SK-N-MC (cell line): ENCODE measurements around the gene USP37.

ENCODE experiments used
- DNase-seq: peaks from one replicate; pipeline ENCODE4 v3.0.0-alpha.2; 2011; ENCODE audit warnings: low read depth, low spot score
- H3K27ac ChIP-seq: fragments of 200-600 bp; sonication (generic); 2 replicates; pipeline ENCODE4 v1.5.1; 2016; ENCODE audit warnings: mixed run types
- H3K36me3 ChIP-seq: fragments of 200-600 bp; sonication (generic); 2 replicates; pipeline ENCODE4 v1.6.1; 2017; ENCODE audit warnings: antibody characterized with exemption, low read length, mixed read lengths; ENCODE audit not compliant: insufficient read depth
- H3K4me3 ChIP-seq: fragments of 200-600 bp; sonication (generic); 2 replicates; pipeline ENCODE4 v1.5.1; 2016
- H3K9ac ChIP-seq: fragments of 200-600 bp; sonication (generic); 2 replicates; pipeline ENCODE4 v1.8.0; 2017; ENCODE audit warnings: mixed run types, mixed read lengths; ENCODE audit not compliant: insufficient read length
- H3K9me3 ChIP-seq: fragments of 200-600 bp; sonication (generic); 2 replicates; pipeline ENCODE4 v1.6.1; 2017; ENCODE audit warnings: low read depth, mild to moderate bottlenecking, antibody characterized with exemption, low read length, moderate library complexity, mixed read lengths
- EZH2 ChIP-seq: fragments of 200-600 bp; sonication (generic); IDR thresholded peaks from one replicate; pipeline ENCODE4 v1.6.1; 2017; ENCODE audit warnings: antibody characterized with exemption
- FOXP2 ChIP-seq: optimal IDR thresholded peaks from 2 replicates; pipeline ENCODE3; 2011; ENCODE audit warnings: mild to moderate bottlenecking, moderate library complexity; ENCODE audit not compliant: insufficient read depth; ENCODE audit errors: extremely low read length, control extremely low read depth
- POLR2AphosphoS5 ChIP-seq: IDR thresholded peaks from 2 replicates; pipeline ENCODE4 v1.6.1; 2012; ENCODE audit warnings: mild to moderate bottlenecking, low read depth, low read length, borderline replicate concordance

The USP37 gene, protein sequence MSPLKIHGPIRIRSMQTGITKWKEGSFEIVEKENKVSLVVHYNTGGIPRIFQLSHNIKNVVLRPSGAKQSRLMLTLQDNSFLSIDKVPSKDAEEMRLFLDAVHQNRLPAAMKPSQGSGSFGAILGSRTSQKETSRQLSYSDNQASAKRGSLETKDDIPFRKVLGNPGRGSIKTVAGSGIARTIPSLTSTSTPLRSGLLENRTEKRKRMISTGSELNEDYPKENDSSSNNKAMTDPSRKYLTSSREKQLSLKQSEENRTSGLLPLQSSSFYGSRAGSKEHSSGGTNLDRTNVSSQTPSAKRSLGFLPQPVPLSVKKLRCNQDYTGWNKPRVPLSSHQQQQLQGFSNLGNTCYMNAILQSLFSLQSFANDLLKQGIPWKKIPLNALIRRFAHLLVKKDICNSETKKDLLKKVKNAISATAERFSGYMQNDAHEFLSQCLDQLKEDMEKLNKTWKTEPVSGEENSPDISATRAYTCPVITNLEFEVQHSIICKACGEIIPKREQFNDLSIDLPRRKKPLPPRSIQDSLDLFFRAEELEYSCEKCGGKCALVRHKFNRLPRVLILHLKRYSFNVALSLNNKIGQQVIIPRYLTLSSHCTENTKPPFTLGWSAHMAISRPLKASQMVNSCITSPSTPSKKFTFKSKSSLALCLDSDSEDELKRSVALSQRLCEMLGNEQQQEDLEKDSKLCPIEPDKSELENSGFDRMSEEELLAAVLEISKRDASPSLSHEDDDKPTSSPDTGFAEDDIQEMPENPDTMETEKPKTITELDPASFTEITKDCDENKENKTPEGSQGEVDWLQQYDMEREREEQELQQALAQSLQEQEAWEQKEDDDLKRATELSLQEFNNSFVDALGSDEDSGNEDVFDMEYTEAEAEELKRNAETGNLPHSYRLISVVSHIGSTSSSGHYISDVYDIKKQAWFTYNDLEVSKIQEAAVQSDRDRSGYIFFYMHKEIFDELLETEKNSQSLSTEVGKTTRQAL

DNA sequence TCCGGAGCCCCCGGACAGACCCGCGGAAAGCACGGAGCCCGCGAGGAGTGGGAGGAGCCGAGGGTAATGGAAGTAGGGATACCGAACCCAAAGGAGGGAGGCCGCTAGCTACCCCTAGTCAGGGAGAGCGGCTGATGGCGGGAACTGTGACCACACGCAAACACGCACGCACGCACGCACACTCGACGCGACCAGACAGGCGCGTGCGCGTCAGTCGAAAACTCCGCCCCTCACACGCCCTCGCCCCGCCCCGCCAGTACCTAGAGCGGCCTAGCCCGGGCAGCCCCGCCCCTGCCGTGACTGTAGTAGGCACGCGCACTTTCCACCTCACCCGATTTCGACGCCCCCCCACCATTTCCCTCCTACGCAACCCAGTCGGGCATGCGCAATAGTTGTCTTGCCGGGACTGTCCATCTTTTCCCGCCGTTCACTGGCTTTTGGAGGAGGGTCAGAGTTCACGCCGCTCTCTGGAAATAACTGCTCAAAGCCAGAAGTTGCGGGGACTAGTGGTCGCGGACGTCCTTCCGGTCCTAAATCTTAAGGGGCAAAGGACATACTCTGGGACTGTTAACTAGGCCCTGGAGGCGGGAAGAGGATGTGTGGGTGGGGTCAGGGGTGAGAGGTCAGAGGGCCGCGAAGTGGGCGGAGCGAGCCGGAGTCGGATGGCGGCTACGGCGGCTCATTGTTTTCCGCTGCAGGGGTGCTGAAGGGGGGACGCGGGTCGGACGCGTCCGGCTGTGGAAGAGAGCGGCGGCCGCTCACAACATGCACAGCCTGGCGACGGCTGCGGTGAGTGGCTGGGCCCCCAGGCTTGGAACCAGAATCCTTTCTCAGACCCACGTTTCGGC lies at the start of gene USP37, which contains the start of gene CNOT9:
Gene USP37 (minus strand): TSS at position 162 of the 848 bp plus-strand sequence. CDS start 9,698 bp downstream, outside the sequence.
Gene CNOT9 (plus strand): TSS at position 650 of the 848 bp plus-strand sequence. CDS start 116 bp downstream, at position 766.
- Histone ChIP-seq H3K4me3 (peak within 1 kb of the TSS; percentile 92), H3K36me3 (peaks cover 47% of the 10 kb centered on the region), H3K9me3 (no peaks in the 10 kb centered on the region), H3K9ac (peak within 1 kb of the TSS; percentile 95), H3K27ac (peak within 1 kb of the TSS; percentile 67)
- DNase-seq, result peak; percentile 81
- TF ChIP-seq FOXP2 (peak; percentile 23), POLR2AphosphoS5 (peak; percentile 81), EZH2 (no peak)

DNA sequence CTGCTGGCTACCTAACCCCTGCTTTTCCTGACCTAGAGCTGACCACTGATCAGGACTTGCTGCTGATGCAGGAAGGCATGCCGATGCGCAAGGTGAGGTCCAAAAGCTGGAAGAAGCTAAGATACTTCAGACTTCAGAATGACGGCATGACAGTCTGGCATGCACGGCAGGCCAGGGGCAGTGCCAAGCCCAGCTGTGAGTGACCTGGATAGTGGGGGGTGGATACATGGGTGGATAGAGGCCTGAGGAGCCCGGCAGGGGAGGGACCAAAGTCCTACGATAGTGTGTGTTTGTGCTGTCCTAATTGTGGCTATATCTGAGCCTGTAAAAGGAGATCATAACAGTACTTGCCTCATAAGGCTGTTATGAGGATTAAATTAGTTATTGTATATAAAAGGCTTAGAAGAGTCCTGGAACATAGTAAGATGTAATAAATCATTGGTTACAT lies 47.7 kb upstream of the USP37 start:
- no peak for DNase-seq
- H3K27ac ChIP-seq, result no peak overlapping the region
- no peaks in the 10 kb centered on the region for H3K36me3 ChIP-seq
- H3K4me3 ChIP-seq, result no peak overlapping the region
- H3K9me3 ChIP-seq, result no peaks in the 10 kb centered on the region
- no peak overlapping the region for H3K9ac ChIP-seq
- TF ChIP-seq FOXP2 (no peak), EZH2 (no peak), POLR2AphosphoS5 (no peak)

DNA sequence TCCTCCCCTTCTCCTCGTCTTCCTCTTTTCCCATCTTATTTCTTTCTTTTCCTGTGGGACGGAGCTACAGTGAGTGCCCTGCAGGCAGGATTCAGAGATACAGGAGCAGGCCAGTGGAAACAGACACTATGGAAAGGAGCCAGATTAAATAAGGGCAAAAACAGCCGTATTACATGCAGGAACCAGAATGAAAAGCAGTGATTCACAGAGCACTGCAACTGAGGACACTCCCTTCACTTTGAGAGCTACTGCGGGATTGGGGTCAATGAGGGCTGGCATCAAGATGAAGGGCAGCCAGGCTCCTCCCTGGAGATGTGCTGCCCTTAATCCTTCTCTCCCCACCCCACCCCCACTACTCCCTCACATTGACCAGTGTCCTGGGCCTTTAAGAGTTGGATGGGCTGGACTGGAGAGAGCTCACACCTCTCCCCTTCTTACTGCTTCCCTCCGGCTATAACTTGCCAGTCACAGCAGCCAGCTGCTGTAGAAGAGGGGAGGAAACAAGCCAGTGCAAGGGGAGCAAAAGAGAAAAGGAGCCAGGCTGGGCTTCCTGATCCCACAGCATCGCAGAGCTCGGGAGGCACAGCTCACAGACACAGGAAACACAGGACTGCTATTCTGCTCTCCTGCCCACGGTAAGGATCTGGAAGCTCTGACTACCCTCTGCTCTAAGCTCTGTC lies 39.4 kb upstream of the USP37 start, which contains the start of gene PLCD4:
Gene PLCD4 (plus strand): TSS at position 464 of the 680 bp plus-strand sequence. CDS start 7,841 bp downstream, outside the sequence.
- Histone ChIP-seq H3K27ac (no peak within 1 kb of the TSS), H3K9me3 (no peaks in the 10 kb centered on the region), H3K36me3 (no peaks in the 10 kb centered on the region), H3K9ac (no peak within 1 kb of the TSS), H3K4me3 (no peak within 1 kb of the TSS)
- TF ChIP-seq POLR2AphosphoS5 (no peak), FOXP2 (no peak), EZH2 (no peak)
- DNase-seq, result no peak

DNA sequence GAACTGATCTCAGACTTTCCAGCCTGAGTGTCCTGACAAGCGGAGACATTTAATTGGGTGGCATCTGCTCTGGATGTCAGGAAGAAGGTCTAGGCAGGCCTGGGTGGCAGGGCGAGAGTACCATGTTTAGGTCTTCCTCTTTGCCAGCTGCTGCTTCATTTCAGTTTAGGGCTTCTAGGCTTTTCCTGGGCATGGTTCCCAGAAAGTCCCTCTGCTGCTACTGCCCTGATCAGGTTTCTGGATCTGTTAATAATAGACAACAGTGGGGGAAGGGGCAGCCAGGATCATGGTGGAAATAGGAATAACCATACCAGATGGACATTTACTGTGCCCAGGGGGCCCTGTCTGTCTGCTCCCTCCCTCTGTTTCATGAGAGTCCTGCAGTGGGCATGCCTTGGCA lies 37.3 kb upstream of the USP37 start:
- no peak for TF ChIP-seq FOXP2
- TF ChIP-seq POLR2AphosphoS5, result no peak
- TF ChIP-seq EZH2, result no peak
- no peak overlapping the region for H3K4me3 ChIP-seq
- no peak for DNase-seq
- no peaks in the 10 kb centered on the region for H3K9me3 ChIP-seq
- no peaks in the 10 kb centered on the region for H3K36me3 ChIP-seq
- no peak overlapping the region for H3K9ac ChIP-seq
- H3K27ac ChIP-seq, result no peak overlapping the region

DNA sequence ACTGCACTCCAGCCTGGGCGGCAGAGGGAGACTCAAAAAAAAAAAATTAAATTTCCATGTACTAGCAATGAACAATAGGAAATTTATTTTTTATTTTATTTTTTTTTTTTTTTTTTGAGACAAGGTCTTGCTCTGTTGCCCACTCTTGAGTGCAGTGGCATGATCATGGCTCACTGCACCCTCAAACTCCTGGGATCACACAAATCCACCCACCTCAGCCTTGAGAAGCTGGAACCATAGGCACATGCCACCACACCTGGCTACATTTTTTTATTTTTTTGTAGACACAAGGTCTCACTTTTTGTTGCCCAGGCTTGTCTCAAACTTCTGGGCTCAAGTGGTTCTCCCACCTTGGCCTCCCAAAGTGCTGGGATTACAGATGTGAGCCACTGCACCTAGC lies 17.4 kb upstream of the USP37 start:
- Histone ChIP-seq H3K4me3 (no peak overlapping the region), H3K27ac (no peak overlapping the region), H3K9me3 (no peaks in the 10 kb centered on the region), H3K9ac (no peak overlapping the region), H3K36me3 (peaks cover 92% of the 10 kb centered on the region)
- no peak for DNase-seq
- TF ChIP-seq POLR2AphosphoS5 (no peak), EZH2 (no peak), FOXP2 (no peak)

DNA sequence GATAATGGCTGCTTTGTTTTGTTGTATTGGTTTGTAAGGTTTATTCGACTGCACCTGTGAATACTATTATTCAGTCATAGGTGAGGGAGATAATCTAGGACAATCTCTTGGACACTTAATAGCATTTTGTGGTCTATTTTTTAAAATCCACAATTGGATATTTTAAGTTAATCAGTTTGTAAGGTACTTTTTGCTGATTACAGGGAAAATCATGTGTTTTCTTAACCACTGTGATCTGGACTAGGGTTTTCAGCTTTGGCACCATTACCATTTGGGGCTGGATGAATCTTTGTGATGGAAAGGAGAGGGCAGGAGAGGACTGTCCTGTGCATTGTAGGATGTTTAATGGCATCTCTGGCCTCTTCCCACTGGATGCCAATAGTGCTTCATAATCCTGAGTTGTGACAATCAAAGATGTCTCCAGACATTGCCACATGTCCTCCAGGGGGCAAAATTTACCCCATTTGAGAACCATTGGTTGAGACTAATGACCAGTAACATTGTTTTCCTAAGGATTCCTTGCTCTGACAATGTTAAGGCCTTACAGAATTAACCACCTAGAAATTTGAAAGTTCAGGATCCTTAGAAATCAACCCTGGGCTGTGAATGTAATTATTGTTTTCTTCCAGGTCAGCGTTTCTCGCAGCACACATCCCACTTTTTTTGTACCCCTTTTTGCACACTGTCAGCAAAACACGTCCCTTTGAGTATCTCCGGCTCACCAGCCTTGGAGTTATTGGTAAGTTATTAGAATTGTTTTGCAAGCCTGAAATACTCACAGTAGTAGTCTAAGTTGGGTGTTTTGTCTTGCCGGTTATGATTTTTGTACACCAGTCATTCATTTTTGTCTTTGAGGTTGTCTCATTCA lies 16.1 kb upstream of the USP37 start:
- H3K27ac ChIP-seq, result no peak overlapping the region
- no peak for DNase-seq
- no peaks in the 10 kb centered on the region for H3K9me3 ChIP-seq
- H3K9ac ChIP-seq, result no peak overlapping the region
- TF ChIP-seq POLR2AphosphoS5 (no peak), EZH2 (no peak), FOXP2 (no peak)
- no peak overlapping the region for H3K4me3 ChIP-seq
- H3K36me3 ChIP-seq, result peaks cover 84% of the 10 kb centered on the region

DNA sequence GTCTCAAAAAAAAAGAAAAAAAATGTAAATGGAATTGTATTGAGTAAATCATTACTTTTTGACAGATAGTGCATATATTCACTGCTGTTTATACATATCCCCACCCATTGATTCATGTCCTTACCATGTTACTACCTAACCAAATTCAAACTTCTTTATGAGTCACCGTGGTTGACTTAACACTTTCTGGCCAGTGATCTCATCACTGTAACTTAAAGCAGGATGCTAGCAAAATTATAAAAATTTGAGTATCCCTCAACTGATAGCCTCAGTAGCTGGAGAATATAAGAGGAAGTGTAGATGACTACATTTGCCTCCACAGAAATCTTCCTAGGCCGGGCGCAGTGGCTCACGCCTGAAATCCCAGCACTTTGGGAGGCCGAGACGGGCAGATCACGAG lies 13.9 kb upstream of the USP37 start:
- TF ChIP-seq FOXP2 (no peak), EZH2 (no peak), POLR2AphosphoS5 (no peak)
- Histone ChIP-seq H3K4me3 (no peak overlapping the region), H3K36me3 (peaks cover 70% of the 10 kb centered on the region), H3K27ac (no peak overlapping the region), H3K9ac (no peak overlapping the region), H3K9me3 (no peaks in the 10 kb centered on the region)
- DNase-seq, result no peak
